H1 (cell line): Measurements from ENCODE around the gene YIPF2.

Experiments used
- ASH2L ChIP-seq: fragments of 200-600, 300-600 bp; sonication (generic); IDR thresholded peaks from one replicate; pipeline ENCODE4 v1.7.1; 2017; ENCODE audit warnings: low read length
- CHD2 ChIP-seq: IDR thresholded peaks from 2 replicates; pipeline ENCODE4 v1.6.1; 2012; ENCODE audit warnings: low read length, improper control_type of control experiment
- EZH2 ChIP-seq: fragments of 200-600 bp; sonication (generic); IDR thresholded peaks from 2 replicates; pipeline ENCODE4 v1.7.1; 2012; ENCODE audit warnings: low read depth, mild to moderate bottlenecking, moderate library complexity, low read length, inconsistent platforms; ENCODE audit not compliant: severe bottlenecking
- POLR2AphosphoS5 ChIP-seq: IDR thresholded peaks from 2 replicates; pipeline ENCODE4 v1.6.1; 2011; ENCODE audit warnings: low read depth, low read length
- RAD21 ChIP-seq, 2 experiments: IDR thresholded peaks in 1 of 2; conservative IDR thresholded peaks in 1 of 2; 2 replicates each; pipeline ENCODE4 v1.6.1; 2011; ENCODE audit warnings: low read depth in 2 of 2, low read length in 2 of 2, improper control_type of control experiment in 1 of 2, inconsistent platforms in 1 of 2, mild to moderate bottlenecking in 1 of 2, moderate library complexity in 1 of 2
- RNF2 ChIP-seq: fragments of 200-900, 300-1000 bp; sonication (generic); IDR thresholded peaks from 2 replicates; pipeline ENCODE4 v1.7.1; 2016; ENCODE audit warnings: borderline replicate concordance, low read depth, mild to moderate bottlenecking, antibody characterized with exemption, low read length; ENCODE audit not compliant: poor library complexity, severe bottlenecking; ENCODE audit errors: missing control alignments
- RXRA ChIP-seq: IDR thresholded peaks from 2 replicates; pipeline ENCODE4 v1.6.1; 2011; ENCODE audit warnings: low read depth, mild to moderate bottlenecking, low read length, moderate library complexity; ENCODE audit not compliant: insufficient read depth
- SUZ12 ChIP-seq: fragments of 200-600 bp; sonication (generic); IDR thresholded peaks from 2 replicates; pipeline ENCODE4 v1.6.1; 2012; ENCODE audit warnings: mild to moderate bottlenecking, inconsistent platforms, low read length, moderate library complexity, mixed read lengths
- TAF1 ChIP-seq: IDR thresholded peaks from 2 replicates; pipeline ENCODE4 v1.6.1; 2011; ENCODE audit warnings: mild to moderate bottlenecking, low read depth, low read length
- TBP ChIP-seq: IDR thresholded peaks from 2 replicates; pipeline ENCODE4 v1.6.1; 2011; ENCODE audit warnings: low read depth, low read length, improper control_type of control experiment
- YY1 ChIP-seq: IDR thresholded peaks from 2 replicates; pipeline ENCODE4 v1.6.1; 2011; ENCODE audit warnings: low read depth, mild to moderate bottlenecking, low read length
- TF ChIP-seq, protein P1 (sequence below), 3 experiments: IDR thresholded peaks; 1 replicate in 2 of 3; 2 replicates in 1 of 3; pipeline versions ENCODE4 v1.5.1 to v1.6.1; 2011; ENCODE audit warnings: low read length in 3 of 3, mild to moderate bottlenecking in 3 of 3, inconsistent platforms in 2 of 3, low read depth in 1 of 3, moderate library complexity in 1 of 3; ENCODE audit not compliant: insufficient read depth in 1 of 3; ENCODE audit errors: control extremely low read depth in 1 of 3

DNA sequence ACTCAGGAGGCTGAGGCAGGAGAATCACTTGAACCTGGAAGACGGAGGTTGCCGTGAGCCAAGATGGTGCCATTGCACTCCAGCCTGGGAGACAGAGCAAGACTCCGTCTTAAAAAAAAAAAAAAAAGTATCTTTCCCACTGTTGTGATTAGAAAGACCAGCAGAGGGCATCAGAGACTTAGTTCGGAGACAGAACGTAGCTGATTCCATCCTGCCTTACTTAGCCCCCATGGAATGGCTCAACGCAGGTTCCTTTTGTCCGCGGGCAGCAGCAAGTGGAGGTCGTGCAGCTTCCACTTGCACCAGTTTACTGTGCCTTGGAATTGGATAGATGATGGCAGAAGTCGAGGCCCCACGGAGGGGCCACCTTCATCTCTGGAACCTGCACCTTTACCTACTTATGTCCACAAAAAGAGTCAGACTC lies 8.2 kb upstream of the YIPF2 start:
- TF ChIP-seq, protein P1, sequence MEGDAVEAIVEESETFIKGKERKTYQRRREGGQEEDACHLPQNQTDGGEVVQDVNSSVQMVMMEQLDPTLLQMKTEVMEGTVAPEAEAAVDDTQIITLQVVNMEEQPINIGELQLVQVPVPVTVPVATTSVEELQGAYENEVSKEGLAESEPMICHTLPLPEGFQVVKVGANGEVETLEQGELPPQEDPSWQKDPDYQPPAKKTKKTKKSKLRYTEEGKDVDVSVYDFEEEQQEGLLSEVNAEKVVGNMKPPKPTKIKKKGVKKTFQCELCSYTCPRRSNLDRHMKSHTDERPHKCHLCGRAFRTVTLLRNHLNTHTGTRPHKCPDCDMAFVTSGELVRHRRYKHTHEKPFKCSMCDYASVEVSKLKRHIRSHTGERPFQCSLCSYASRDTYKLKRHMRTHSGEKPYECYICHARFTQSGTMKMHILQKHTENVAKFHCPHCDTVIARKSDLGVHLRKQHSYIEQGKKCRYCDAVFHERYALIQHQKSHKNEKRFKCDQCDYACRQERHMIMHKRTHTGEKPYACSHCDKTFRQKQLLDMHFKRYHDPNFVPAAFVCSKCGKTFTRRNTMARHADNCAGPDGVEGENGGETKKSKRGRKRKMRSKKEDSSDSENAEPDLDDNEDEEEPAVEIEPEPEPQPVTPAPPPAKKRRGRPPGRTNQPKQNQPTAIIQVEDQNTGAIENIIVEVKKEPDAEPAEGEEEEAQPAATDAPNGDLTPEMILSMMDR (IDR thresholded peaks at IDR 0.05; ENCODE audit: control extremely low read depth in 1 of 3, insufficient read depth in 1 of 3, low read depth in 1 of 3, low read length in 3 of 3), result peak in 2 of 3 experiments; percentile 69 to 72; a peak in 3 of 4 replicates
- TF ChIP-seq CHD2 (no peak), TAF1 (peak; percentile 57; the same call in 1 of the 2 replicates), SUZ12 (no peak), ASH2L (no peak), POLR2AphosphoS5 (peak; percentile 64; the same call in 1 of the 2 replicates), TBP (peak; percentile 36; the same call in 1 of the 2 replicates), EZH2 (no peak), YY1 (peak; percentile 42; the same call in 1 of the 2 replicates), RAD21 (IDR thresholded peaks at IDR 0.05 in 1 of 2, conservative IDR thresholded peaks at IDR 0.05 in 1 of 2; ENCODE audit: low read depth in 2 of 2, low read length in 2 of 2) (peak; percentile 76 to 78), RNF2 (no peak), RXRA (no peak)
